Trophoblast cell (in vitro differentiated cells and primary cell): Measurements from ENCODE around the gene PBX3.

ENCODE experiments used
- DNase-seq, 2 donors: peaks; one replicate each; pipeline ENCODE4 v3.0.0-alpha.2; 2016
- H2AFZ ChIP-seq: 2 replicates; pipeline ENCODE4 v1.6.1; 2013; ENCODE audit warnings: low read length, moderate library complexity, mild to moderate bottlenecking; ENCODE audit not compliant: insufficient read depth, poor library complexity
- H2AK5ac ChIP-seq: 2 replicates; pipeline ENCODE4 v1.6.1; 2013; ENCODE audit warnings: mild to moderate bottlenecking, low read length
- H2BK120ac ChIP-seq: 2 replicates; pipeline ENCODE4 v1.6.1; 2013; ENCODE audit warnings: low read length, mild to moderate bottlenecking, moderate library complexity; ENCODE audit not compliant: insufficient read depth, poor library complexity
- H2BK12ac ChIP-seq: 2 replicates; pipeline ENCODE4 v1.6.1; 2013; ENCODE audit warnings: mild to moderate bottlenecking, low read length, moderate library complexity
- H2BK5ac ChIP-seq: 2 replicates; pipeline ENCODE4 v1.6.1; 2013; ENCODE audit warnings: low read length, low read depth, moderate library complexity, mild to moderate bottlenecking; ENCODE audit not compliant: poor library complexity
- H3K14ac ChIP-seq: 2 replicates; pipeline ENCODE4 v1.6.1; 2013; ENCODE audit warnings: mild to moderate bottlenecking, low read length
- H3K18ac ChIP-seq: 2 replicates; pipeline ENCODE4 v1.6.1; 2013; ENCODE audit warnings: mild to moderate bottlenecking, low read length
- H3K23ac ChIP-seq: 2 replicates; pipeline ENCODE4 v1.6.1; 2013; ENCODE audit warnings: low read length
- H3K27ac ChIP-seq: 2 replicates; pipeline ENCODE4 v1.5.1; 2013; ENCODE audit warnings: low read depth, mild to moderate bottlenecking, inconsistent platforms, low read length, moderate library complexity
- H3K27me3 ChIP-seq: 2 replicates; pipeline ENCODE4 v1.6.1; 2013; ENCODE audit warnings: inconsistent platforms, mild to moderate bottlenecking, low read length, moderate library complexity; ENCODE audit not compliant: insufficient read depth
- H3K36me3 ChIP-seq, 2 experiments: 1 replicate in 1 of 2; 2 replicates in 1 of 2; pipeline ENCODE4 v1.6.1; 2013; ENCODE audit warnings: low read length in 2 of 2, mild to moderate bottlenecking in 2 of 2, moderate library complexity in 1 of 2; ENCODE audit not compliant: insufficient read depth in 2 of 2, control insufficient read depth in 1 of 2
- H3K4ac ChIP-seq: 2 replicates; pipeline ENCODE4 v1.6.1; 2013; ENCODE audit warnings: low read depth, mild to moderate bottlenecking, low read length, moderate library complexity
- H3K4me1 ChIP-seq, 2 experiments: 1 replicate in 1 of 2; 2 replicates in 1 of 2; pipeline ENCODE4 v1.6.1; 2013; ENCODE audit warnings: low read length in 2 of 2, mild to moderate bottlenecking in 2 of 2, moderate library complexity in 1 of 2; ENCODE audit not compliant: insufficient read depth in 2 of 2, control insufficient read depth in 1 of 2
- H3K4me2 ChIP-seq: 2 replicates; pipeline ENCODE4 v1.6.1; 2013; ENCODE audit warnings: inconsistent platforms, mild to moderate bottlenecking, low read length, moderate library complexity
- H3K4me3 ChIP-seq: 2 replicates; pipeline ENCODE4 v1.5.1; 2013; ENCODE audit warnings: mild to moderate bottlenecking, low read depth, low read length, inconsistent platforms
- H3K79me1 ChIP-seq: one replicate; pipeline ENCODE4 v1.6.1; 2013; ENCODE audit warnings: low read length
- H3K79me2 ChIP-seq: 2 replicates; pipeline ENCODE4 v1.6.1; 2013; ENCODE audit warnings: low read length, mild to moderate bottlenecking; ENCODE audit not compliant: control insufficient read depth, insufficient read depth, poor library complexity
- H3K9ac ChIP-seq: 2 replicates; pipeline ENCODE4 v1.6.1; 2013; ENCODE audit warnings: mild to moderate bottlenecking, low read length
- H3K9me3 ChIP-seq: 2 replicates; pipeline ENCODE4 v1.6.1; 2013; ENCODE audit warnings: low read depth, mild to moderate bottlenecking, control low read depth, inconsistent platforms, low read length; ENCODE audit not compliant: insufficient read depth
- H4K12ac ChIP-seq: 2 replicates; pipeline ENCODE4 v1.6.1; 2013; ENCODE audit warnings: low read depth, mild to moderate bottlenecking, low read length, moderate library complexity
- H4K8ac ChIP-seq: 2 replicates; pipeline ENCODE4 v1.6.1; 2013; ENCODE audit warnings: low read depth, mild to moderate bottlenecking, low read length, moderate library complexity
- H4K91ac ChIP-seq: one replicate; pipeline ENCODE4 v1.6.1; 2013; ENCODE audit warnings: low read depth, mild to moderate bottlenecking, low read length, moderate library complexity
- WGBS: extraction: QIAGEN DNeasy Blood & Tissue Kit; methylation state at CpG from one replicate; pipeline ENCODE4 v1.1.7; 2013; ENCODE audit warnings: missing lambda C conversion rate; ENCODE audit not compliant: insufficient read length, insufficient coverage; ENCODE audit errors: extremely low coverage; 5-methylcytosine and 5-hydroxymethylcytosine counted together

The PBX3 gene

DNA sequence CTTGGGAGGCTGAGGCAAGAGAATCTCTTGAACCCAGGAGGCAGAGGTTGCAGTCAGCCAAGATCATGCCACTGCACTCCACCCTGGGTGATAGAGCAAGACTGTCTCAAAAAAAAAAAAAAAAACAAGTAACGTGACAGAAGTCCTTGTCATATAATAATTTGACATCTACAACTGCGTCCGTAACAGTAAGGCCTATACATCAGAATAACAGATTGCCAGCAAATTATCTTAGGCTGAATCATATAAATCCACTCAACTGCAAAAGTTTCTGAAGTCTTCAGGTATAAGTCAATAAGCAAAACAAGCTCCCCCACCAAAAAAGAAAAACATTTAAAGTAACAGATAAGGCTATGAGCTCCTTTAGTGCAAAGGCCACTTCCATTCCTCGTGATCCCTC is 43.5 kb upstream of the PBX3 start:
- Histone ChIP-seq H3K23ac (peak overlapping the region; percentile 99), H3K14ac (no peak overlapping the region), H3K27ac (no peak overlapping the region), H3K4ac (no peak overlapping the region), H3K9me3 (no peaks in the 10 kb centered on the region), H3K4me2 (no peak overlapping the region), H3K4me1 (peaks cover 0 to 5% of the 10 kb centered on the region in 2 experiments), H2AK5ac (no peak overlapping the region), H3K9ac (no peak overlapping the region), H4K91ac (no peak overlapping the region), H3K18ac (no peak overlapping the region), H2AFZ (no peak overlapping the region), H4K8ac (no peak overlapping the region), H3K79me1 (peaks cover 9% of the 10 kb centered on the region), H3K36me3 (no peaks in the 10 kb centered on the region), H4K12ac (no peak overlapping the region), H3K79me2 (peaks cover 6% of the 10 kb centered on the region), H2BK5ac (no peak overlapping the region), H2BK12ac (no peak overlapping the region), H3K27me3 (no peaks in the 10 kb centered on the region), H2BK120ac (no peak overlapping the region), H3K4me3 (no peak overlapping the region)
- no peak for DNase-seq
- no CpG with 5 or more reads among the region's 4 CpGs for WGBS

DNA sequence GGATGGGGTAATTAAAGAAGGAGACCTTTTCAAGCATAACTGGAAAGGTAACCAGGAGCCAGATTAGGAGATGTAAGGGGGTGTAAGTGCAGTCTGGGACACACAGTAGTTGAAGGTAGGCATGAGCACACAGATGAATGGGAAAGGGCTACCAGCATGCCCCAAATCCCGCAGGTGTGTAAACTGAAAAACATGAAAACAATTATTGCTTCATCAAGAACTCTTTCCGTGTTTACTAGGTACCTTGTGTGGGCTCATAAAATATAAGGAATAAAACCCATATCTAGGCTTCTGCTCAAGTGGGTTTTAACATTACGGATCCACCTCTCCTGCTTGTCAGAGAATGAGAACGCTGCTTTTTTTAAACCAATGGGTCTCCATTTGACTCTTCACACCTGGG is 41.3 kb upstream of the PBX3 start:
- Histone ChIP-seq H3K36me3 (no peaks in the 10 kb centered on the region), H2BK5ac (no peak overlapping the region), H2BK120ac (no peak overlapping the region), H3K4me1 (peaks cover 0 to 5% of the 10 kb centered on the region in 2 experiments), H3K27me3 (no peaks in the 10 kb centered on the region), H3K79me1 (peaks cover 9% of the 10 kb centered on the region), H2AFZ (no peak overlapping the region), H4K8ac (no peak overlapping the region), H3K79me2 (peaks cover 6% of the 10 kb centered on the region), H3K4ac (no peak overlapping the region), H2BK12ac (no peak overlapping the region), H3K9ac (no peak overlapping the region), H3K27ac (no peak overlapping the region), H3K4me2 (peak overlapping the region; percentile 94), H4K12ac (no peak overlapping the region), H3K23ac (no peak overlapping the region), H3K9me3 (no peaks in the 10 kb centered on the region), H3K4me3 (no peak overlapping the region), H3K18ac (no peak overlapping the region), H2AK5ac (no peak overlapping the region), H4K91ac (no peak overlapping the region), H3K14ac (no peak overlapping the region)
- DNase-seq = peak in 1 of 2 donors; percentile 69
- no CpG with 5 or more reads among the region's 4 CpGs for WGBS

DNA sequence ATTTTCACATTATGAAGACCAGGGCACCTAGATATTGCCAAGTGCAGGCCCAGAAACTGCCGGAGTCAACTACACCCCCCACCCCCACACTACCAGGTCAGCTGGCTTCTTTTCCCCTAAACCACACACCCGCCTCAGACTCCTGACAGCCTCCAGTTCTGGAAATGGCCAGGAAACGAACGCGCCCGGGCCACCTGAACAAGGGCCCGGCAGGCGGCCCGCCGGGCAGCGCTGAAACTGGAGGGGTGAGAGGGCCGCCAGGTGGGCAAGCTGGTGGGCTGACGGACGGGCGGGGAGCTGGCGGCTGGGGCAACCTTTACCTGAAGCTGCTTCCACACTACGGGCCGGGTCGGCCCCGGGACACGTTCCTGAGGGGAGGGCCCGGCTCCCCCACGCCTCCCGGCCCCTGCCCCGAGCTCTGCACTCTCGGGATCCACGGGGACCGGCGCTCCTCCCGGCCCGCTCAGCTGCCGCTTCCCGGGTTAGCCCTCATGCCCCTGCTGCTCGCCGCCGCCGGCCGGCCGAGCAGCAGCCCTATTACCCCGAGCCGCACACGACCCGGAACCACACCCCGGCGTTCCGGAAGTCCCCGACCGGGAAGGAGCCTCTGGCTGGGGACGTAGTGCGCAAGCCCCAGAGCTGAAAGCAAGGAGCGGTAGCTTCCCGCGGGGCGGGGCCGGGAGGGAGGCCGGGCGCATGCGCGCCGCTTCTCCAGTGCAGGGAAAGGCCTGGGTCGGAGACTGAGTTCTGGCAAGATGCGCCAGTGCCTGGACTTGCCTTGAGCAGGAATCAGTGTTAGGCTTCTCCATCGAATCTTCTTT is 40.3 kb upstream of the PBX3 start, which contains the start of gene MAPKAP1:
Gene MAPKAP1, minus strand, starts transcription at position 558 of the 821 bp plus-strand sequence. CDS start 34,634 bp downstream, outside the sequence.
- Histone ChIP-seq H3K36me3 (no peaks in the 10 kb centered on the region), H3K23ac (no peak within 1 kb of the TSS), H3K27ac (peak within 1 kb of the TSS; percentile 75), H2BK12ac (no peak within 1 kb of the TSS), H3K4ac (peak within 1 kb of the TSS; percentile 97), H4K12ac (peak within 1 kb of the TSS; percentile 98), H3K14ac (peak within 1 kb of the TSS; percentile 99), H2AK5ac (peak within 1 kb of the TSS; percentile 92), H3K4me3 (peak within 1 kb of the TSS; percentile 95), H3K18ac (peak within 1 kb of the TSS; percentile 99), H2BK5ac (peak within 1 kb of the TSS; percentile 39), H3K27me3 (no peaks in the 10 kb centered on the region), H3K4me1 (peaks cover 0 to 5% of the 10 kb centered on the region in 2 experiments), H2BK120ac (peak within 1 kb of the TSS; percentile 90), H2AFZ (peak within 1 kb of the TSS; percentile 66), H4K8ac (peak within 1 kb of the TSS; percentile 99), H3K4me2 (peak within 1 kb of the TSS; percentile 94), H3K79me2 (peaks cover 6% of the 10 kb centered on the region), H3K9ac (peak within 1 kb of the TSS; percentile 98), H4K91ac (peak within 1 kb of the TSS; percentile 93), H3K79me1 (peaks cover 9% of the 10 kb centered on the region), H3K9me3 (no peaks in the 10 kb centered on the region)
- peak; percentile 98 to 99 for DNase-seq
- no CpG with 5 or more reads among the region's 63 CpGs for WGBS

DNA sequence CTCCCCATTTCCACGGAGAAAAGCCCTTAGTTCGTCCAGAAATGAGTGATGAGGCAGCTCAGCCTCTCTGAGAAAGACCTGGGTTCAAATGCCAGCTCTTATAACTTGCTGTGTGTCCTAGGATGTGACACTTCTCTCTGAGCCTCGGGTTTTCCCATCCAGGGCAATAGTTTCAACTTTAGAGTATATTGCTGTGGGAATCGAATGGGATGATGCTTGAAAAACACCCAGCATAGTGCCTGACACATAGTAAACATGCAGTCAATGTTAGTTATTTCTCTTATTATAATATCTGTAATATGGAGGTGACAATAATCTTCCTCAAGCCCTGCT is 39.7 kb upstream of the PBX3 start:
- H3K79me1 ChIP-seq = peaks cover 9% of the 10 kb centered on the region
- no peaks in the 10 kb centered on the region for H3K27me3 ChIP-seq
- H4K8ac ChIP-seq = peak overlapping the region; percentile 92
- H3K4me2 ChIP-seq = peak overlapping the region; percentile 48
- H3K4me3 ChIP-seq = no peak overlapping the region
- H2BK5ac ChIP-seq = no peak overlapping the region
- H2BK120ac ChIP-seq = peak overlapping the region; percentile 4
- H2AFZ ChIP-seq = peak overlapping the region; percentile 51
- H4K12ac ChIP-seq = peak overlapping the region; percentile 43
- H3K9me3 ChIP-seq = no peaks in the 10 kb centered on the region
- H3K36me3 ChIP-seq = no peaks in the 10 kb centered on the region
- WGBS = no CpG with 5 or more reads among the region's 4 CpGs
- peak overlapping the region; percentile 26 for H4K91ac ChIP-seq
- H2AK5ac ChIP-seq = no peak overlapping the region
- no peak overlapping the region for H2BK12ac ChIP-seq
- peaks cover 0 to 5% of the 10 kb centered on the region in 2 experiments for H3K4me1 ChIP-seq
- no peak for DNase-seq
- peak overlapping the region; percentile 3 for H3K14ac ChIP-seq
- peaks cover 6% of the 10 kb centered on the region for H3K79me2 ChIP-seq
- H3K23ac ChIP-seq = no peak overlapping the region
- no peak overlapping the region for H3K27ac ChIP-seq
- no peak overlapping the region for H3K18ac ChIP-seq
- H3K9ac ChIP-seq = no peak overlapping the region
- peak overlapping the region; percentile 4 for H3K4ac ChIP-seq
